Measurements from ENCODE around the gene FAM136A.
"Not testable (repeated sequence)": the region's sequence is repeated elsewhere in the genome, so short reads cannot be mapped to it uniquely, and the experiment has no call there.

The FAM136A gene

DNA sequence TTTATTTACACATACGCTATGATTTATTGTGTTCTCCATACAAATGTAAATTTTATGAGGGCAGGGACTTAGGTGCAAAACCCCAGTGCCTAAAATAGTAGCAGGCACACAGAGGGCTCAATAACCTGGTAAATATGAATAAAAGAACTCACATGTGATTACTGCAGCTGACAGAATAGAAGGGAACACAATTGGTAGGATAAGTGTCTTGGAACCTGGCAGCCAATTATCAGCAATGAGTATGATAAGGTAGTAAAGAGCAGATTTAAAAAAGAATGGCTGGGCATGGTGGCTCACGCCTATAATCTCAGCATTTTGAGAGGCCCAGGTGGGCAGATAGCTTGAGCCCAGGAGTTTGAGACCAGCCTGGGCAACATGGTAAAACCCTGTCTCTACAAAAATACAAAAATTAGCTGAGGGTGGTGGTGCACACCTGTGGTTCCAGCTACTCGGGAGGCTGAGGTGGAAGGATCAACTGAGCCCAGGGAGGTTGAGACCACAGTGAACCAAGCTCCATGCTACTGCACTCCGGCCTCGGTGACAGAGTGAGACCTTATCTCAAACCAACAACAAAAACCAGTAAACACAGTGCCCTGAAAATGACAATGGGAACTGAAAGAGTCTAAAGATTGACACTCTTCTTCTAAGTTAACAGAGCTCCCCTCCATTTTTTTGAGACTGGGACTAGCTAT is 18.2 kb downstream of the FAM136A start:
- DNase-seq, result no peak

DNA sequence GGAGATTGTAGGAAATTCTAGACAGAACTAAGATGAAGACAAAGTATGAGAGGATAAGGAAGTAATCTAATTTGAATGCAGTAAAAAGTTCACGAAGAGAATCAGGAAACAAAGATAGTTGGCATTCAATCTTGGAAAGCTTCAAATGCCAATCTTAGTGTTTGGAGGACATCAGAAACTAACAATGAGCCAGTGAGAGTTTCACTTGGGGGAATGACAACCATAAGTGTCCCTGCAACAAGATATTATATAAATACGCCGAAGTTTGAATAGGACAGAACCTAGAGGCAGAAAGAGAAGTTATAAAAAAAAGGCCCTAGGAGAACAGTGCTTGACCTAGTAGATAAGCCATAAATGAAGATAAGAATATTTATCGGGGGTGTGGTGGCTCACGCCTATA is 19.4 kb downstream of the FAM136A start:
- no peak for DNase-seq

DNA sequence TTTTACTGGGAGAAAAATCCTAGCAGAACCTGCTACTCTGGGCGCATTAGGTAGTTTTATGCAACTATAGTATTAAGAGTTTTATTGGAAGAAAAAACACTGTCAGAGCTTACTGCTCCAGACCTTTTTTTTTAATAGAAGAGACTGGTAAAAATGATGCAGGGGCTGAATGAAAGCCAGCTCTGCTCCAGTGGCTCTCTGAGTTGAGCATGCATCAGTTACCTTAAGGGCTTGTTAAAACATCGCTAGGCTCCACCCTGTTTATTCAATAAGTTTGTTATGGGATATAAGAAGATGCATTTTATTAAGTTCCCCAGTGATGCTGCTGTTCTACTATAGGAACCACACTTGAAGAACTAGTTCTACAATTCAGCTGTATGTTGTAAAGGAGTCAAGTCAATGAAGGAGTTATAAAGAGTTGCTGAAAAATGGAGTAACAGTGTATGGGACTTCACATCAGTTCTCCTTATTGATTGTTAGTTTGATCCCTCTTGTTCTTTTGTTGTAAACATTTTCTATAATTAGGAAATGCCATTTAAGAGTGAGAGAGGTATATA is 21.5 kb downstream of the FAM136A start:
- no peak for DNase-seq

DNA sequence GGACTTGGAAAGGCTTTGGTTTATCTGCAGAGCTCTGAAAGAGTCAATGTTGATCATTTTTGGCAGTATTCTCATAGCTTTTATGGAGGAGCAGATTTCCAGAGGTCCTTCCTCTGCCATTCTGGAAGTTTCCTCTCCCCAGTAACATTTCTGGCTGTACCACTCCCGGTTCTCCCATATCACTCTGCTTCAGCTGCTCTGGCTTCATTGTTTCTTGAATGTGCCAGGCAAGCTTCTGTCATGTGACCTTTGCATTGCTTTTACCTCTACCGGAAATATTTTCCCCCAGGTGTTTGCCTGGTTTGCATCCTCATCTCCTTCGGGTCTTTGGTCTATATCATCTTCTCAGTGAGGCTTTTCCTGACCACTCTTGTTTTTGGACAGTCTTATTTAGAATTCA is 31.5 kb downstream of the FAM136A start:
- no peak for DNase-seq

DNA sequence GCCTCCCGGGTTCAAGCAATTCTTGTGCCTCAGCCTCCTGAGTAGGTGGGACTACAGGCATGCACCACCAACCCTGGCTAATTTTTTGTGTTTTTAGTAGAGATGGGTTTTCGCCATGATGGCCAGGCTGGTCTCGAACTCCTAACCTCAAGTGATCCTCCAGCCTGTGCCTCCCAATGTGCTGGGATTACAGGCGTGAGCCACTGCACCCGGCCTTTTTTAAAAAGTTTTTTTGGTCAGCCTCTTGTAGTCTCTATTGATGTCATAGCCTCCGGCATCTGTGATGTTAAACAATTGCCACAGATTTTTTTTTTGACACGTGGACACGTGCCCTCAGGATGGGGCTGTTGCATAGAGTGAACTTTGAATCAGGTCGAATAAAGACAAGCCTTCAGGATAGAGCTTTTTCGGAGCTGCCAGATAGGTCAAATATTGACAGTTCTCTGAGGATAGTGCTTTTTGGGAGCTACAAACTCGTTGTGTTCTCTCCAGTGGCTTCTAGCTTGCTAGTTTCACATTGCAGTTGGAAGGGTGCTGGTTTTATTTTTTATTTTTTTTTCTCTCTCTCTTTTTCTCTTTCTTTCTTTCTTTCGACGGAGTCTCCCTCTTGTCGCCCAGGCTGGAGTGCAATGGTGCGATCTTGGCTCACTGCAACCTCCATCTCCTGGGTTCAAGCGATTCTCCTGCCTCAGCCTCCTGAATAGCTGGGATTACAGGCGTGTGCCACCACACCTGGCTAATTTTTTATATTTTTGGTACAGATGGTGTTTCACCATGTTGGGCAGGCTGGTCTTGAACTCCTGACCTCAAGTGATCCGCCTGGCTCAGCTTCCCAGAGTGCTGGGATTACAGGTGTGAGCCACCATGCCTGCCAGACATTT is 32.2 kb downstream of the FAM136A start:
- DNase-seq, result not testable (repeated sequence)

DNA sequence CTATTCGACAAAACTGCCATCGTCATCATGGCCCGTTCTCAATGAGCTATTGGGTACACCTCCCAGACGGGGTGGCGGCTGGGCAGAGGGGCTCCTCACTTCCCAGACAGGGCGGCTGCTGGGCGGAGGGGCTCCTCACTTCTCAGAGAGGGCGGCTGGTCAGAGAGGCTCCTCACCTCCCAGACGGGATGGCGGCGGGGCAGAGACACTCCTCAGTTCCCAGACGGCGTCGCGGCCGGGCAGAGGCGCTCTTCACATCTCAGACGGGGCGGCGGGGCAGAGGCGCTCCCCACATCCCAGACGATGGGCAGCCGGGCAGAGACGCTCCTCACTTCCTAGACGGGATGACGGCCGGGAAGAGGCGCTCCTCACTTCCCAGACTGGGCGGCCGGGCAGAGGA is 34.9 kb downstream of the FAM136A start:
- DNase-seq, result not testable (repeated sequence)

DNA sequence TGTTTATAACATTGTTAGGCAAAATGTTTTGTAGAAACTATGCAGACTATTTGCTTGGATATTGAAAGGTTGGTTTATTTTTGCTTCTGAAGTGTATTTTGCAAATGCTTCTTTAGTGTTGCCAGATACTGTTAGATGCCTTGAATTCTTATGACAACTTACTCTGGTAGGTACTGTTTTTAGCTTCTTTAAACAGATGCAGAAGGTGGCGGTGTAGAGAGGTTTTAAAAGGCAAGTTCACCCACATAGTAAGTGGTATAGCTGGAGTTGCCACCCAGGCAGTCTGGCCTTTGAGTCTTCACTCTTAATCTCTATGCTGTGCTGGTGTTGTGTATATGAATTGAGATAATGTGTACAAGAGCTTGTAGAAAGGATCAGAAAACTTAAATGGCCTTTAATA is 40.4 kb downstream of the FAM136A start:
- DNase-seq, result no peak

DNA sequence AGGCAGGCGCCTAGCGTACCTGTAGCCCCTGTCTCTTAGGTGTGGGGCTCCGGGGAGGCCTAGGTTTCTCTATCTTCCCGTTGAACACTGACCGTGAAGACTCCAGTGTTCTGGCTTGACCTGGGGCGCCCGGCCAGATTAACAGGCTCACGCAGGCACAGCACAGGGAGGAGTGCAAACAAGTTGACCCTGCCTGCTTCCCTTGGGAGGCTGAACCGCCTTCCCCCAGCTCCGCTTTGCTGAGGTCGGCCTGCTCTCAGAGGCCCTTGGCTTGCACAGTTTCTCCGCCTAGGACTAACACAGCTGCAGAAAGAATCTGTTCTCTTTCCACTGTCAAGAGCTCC is 43.4 kb downstream of the FAM136A start:
- peak; percentile 28 for DNase-seq

DNA sequence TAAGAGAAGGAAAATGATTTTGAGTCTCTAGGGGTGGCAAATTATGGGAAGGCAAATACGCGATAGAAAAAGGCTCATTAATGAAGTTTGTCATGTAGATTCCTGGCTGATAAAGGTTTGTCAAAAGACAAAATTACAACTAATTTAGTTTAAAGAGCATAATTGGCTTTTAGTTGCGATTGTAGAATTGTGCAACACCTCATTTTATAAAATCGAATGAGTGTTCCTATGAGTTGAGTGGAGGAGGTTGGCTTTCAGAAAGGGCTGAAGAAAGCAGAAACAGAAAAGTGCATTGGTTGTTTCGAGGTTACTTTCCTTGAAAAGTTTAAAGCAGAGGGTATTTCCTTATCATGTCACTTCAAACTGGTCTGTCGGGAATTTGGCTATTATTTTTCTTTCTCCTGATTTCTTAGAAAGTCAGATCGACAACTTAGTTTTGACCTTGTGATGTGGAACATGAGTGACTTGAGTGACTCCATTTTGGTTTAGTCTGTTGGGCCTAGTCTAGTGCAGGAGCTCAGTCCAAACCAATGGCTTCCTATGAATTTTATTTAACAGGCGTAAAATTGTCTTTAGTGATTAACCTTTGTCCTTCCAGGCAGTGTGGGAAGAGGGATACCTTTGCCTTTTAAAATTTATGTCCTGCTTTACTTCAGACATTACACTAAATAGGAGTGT is 46.1 kb downstream of the FAM136A start:
- no peak for DNase-seq

DNA sequence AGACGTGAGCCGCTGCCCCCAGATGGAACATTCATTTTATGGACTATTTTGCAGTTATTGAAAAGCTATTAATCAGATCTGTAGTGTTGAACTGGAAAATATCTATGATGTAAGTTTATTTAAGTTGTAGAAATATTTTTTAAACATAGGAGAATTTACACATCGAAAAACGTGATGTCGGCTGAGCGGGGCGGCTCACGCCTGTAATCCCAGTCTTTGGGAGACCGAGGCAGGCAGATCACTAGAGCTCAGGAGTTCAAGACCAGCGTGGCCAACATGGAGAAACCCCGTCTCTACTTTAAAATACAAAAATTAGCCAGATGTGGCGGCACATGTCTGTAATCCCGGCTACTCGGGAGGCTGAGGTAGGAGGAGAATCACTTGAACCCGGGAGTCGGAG is 51.4 kb downstream of the FAM136A start:
- DNase-seq, result no peak

DNA sequence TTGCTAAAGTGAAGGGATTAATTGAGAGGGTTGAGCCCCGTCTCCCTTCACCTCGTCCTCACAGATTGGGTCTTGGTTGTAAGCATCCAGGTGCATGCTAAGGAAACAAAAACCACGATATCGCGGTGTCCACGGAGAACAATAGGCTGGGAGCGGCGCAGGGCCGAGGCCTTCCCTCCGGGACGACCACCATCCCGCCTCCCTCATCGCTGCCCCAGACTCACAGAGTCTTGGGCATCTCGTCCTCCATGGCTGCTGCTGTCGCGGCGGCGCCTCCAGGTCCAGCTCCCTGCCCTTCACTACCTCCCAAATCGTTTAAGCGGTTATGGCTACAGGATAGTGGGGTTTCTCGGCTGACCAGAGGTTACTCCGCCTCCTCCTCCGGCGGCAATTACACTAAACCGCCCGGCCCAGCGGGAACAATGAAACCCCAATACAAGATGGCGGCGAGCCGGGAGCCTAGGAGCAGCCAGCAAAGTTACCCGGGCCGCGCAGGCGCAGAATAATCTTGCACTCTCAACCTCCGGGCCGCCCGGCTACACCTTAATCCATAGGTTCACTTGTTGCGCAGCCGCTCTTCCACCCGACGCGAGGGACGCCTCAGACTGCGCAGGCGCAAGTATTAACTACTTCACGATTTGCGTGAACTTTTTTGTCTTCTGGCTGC is 53.6 kb downstream of the FAM136A start, which contains the start of gene TIA1:
Gene TIA1 (minus strand): TSS at position 448 of the 667 bp plus-strand sequence. CDS start 198 bp downstream, at position 250.
- DNase-seq, result peak; percentile 100

DNA sequence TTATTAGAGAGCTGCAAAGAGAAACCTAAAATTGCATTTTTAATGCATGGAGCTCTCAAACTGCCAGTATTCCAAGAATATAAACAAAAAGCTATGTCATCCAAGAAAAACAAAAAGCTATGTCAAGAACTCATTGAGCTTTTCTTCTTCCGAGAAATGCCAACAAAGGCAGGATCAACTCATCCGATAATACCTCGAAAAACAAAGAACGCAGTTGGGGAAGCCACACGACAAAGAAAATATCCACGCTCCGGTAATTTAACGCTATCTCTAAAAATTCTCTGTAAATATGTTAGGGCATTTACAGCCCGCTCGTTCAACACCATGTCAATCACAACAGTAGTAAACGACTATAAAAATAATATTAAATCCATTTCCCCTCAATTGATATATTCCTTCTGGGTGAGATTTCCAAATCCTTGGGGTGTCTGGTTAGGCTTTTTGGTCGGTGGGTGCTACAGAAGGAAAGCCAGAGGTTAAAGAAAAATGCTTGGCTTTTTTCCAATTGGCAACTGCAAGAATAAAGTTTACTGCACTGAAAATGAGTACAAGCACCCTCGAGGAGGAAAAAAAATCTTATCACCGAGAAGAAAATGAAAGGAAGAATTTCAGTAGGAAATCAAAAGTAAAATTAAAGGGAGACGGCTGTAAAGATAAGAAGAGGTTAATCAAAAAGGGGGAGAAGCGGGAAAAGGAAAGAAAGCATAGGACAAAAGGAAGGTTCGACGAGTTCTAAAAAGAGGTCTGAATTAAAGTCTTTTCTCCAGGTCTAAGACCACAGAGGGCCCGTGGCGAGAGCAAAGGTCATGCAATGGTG is 54.3 kb downstream of the FAM136A start:
- peak; percentile 89 for DNase-seq
